Left kidney (tissue), 2 donors: Measurements from ENCODE around the gene SLC16A14. TPM values are rescaled to one million over a fixed set of nuclear protein-coding genes. Genes with fewer than 3 reads are reported as not detected.

Experiments used
- DNase-seq: peaks from one replicate; pipeline ENCODE4 v3.0.0-alpha.2; 2013
- polyA plus RNA-seq: library from polyadenylated mRNA; unstranded; fragments of 120-200 nt; gene quantifications from one replicate; pipeline ENCODE4 v1.2.1, GENCODE V29; 2013; ENCODE audit not compliant: insufficient read length

The SLC16A14 gene
- polyA plus RNA-seq, 1 donor: 7.9 TPM

DNA sequence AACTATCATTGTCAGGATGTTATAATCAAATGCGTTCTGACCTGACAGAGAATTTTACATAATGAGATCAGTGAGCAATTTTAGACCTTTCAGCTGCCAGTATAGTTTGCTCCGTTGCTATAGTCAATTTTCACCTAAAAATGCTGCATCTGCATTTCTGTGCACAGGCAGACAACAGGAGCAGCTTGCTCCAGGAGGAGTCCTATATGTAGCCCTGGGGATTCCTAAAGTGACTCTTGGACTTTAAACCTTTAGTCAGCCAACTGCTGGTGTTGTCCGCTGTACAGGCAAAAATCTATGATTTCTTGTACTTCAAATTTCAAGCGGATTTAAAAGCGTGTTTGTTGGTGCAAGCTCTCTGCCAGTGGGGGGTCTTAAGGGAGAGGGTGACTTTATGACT lies 25.7 kb downstream of the SLC16A14 start:
- DNase-seq: no peak

DNA sequence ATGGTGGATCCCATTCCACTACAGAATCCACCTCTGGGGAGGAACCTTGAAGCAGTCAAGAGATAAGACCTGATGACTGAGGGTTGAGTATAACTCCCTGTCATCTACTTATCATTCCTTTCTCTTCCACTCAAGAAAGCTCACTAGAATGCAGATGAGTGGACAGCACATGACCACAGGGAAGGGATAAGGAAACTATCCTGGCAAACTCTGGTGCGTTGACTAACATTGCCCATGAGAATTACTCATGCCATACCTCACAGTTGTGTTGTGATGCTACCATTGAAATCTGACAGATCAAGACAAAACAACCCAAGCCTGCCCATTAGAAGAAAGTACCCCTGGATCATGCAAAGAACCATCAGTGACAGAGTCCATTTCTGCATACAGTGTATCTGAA lies 26.5 kb downstream of the SLC16A14 start:
- no peak for DNase-seq

DNA sequence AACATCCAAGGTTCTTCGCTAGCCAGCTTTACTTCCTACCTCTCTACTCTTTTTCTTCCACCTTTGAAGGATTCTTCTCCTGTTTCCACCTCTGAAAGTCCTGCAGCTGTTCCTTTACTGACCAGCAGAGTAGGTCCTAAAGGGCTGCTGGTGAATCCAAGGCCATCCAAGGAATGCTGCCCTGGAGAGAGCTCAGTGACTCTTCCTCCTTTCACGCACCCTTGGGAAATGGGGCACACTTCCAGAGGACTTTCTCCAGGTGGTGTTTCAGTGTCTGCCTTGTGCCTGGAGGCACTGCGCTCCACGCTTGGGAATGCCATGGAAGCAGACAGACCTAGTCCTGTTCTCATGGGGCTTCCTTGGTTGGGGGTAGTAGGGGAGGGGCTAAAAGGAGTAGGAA lies 45.4 kb downstream of the SLC16A14 start:
- no peak for DNase-seq

DNA sequence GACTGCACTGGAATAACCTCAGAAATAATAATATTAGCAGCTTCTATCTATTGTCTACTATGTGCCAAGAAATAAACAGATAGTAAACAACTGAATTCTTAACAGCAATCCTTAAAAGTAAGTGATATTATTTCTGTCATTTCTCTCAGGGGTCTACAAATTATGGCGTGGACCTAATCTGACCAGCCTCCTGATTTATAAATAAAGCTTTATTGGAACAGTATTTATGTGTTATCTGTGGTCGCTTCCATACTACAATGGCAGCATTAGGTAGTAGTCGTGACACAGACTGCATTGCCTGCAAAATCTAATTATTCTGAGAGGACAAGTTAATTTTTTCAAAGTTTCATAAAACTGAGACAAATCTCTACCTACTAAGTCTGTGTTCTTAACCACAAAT lies 49.0 kb downstream of the SLC16A14 start:
- no peak for DNase-seq

DNA sequence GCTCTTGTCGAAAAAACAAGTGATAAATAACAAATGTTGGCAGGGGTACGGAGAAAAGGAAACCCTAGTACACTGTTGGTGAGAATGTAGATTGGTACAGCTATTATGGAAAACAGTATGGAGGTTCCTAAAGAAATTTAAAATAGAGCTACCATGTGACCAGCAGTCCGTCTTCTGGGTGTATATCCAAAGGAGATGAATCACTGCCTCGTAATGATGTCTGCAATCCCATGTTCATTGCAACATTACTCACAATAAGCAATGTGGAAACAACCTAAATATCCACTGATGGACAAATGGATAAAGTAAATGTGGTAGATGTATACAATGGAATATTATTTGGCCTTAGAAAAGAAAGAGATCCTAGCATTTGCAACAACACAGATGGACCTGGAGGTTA lies 50.6 kb downstream of the SLC16A14 start:
- DNase-seq: no peak

DNA sequence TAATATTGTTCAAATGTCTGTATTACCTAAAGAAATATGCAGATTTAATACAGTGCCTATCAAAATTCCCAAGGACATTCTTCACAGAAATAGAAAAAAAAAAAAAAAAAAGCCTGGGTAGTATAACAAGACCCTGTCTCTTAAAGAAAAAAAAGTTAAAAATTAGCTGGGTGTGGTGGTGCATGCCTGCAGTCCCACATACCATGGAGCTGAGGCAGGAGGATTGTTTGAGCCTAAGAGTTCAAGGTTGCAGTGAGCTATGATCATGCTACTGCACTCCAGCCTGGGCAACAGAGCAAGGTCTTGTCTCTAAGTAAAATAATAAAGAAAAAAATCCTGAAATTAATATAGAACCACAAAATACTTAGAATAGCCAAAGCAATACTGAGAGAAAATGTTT lies 51.9 kb downstream of the SLC16A14 start:
- no peak for DNase-seq

DNA sequence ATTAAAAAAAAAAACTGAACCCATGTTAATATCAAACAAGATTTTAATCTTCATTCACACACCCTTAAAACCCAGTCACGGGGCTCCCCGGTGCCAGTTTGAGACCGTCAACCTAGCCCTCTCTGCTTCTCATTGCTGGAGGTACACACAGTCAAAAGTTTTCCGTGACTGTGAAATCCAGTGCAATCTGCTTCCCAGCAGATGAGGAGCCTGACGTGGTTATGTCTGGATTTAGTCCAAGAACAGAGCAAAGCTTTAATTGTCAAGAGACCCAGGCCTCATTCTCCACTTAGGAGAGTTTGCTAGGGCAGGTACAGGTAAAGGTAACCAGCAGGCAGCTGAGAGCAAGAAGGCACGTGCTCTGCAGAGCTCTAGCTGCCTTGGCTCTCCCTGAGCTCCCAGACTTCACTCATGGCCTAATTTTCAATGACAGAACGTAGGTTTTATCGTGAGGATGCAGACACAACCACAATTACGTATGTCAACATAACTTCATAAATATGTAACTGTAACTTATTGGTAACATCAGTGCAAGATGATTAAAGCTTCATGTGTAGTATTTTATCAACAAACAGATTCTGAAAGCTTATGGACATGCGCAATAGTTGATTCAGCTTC lies 56.3 kb downstream of the SLC16A14 start:
- DNase-seq: no peak

DNA sequence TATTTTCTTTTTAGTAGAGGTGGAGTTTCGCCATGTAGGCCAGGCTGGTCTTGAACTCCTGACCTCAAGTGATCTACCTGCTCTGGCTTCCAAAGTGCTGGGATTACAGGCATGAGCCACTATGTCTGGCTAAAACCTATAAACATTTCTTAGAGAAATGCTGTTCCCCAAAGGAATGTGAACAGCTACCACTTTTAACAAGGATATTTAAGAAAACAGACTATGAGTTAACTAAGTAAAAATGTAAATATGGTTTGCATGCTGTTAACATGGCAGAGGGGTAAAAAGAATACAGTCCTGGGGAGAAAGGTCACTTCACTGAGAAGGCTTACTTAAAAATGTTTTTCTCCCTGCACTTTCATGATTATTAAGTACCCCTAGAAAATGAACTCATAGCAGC lies 57.1 kb downstream of the SLC16A14 start:
- no peak for DNase-seq

DNA sequence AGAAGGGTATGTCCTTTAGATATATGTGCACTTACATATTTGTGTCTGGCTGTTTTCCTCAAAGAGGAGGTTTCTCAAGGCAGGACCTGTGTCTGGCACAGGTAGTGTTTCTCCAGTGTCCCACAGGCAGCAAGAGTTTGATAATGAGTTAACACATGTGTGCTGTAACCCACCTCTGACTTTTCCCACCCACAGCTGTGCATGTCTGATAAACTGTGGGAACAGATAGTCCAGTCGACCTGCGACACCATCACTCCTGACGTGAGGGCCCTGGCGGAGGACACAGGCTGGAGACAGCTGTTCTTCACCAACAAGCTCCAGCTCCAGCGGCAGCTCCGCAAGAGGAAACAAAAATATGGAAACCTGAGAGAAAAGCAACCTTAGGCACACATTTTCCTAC lies 58.2 kb downstream of the SLC16A14 start:
- no peak for DNase-seq

DNA sequence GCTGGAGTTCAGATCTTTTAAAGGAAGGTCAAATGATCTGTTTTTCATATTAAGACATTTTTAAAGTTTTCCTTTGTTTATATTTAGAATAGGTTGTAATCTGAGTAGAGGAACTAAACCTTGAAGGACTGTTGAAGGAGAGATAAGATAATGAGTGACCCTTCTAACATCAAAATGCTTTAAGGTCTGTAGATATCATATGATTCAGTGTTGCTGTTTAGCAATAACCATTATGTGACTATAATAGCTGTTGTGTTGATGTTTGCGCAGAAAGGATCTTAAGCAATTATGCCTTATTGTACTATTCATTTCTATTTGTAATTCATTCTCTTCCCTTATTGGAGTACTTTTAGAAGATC lies 60.0 kb downstream of the SLC16A14 start:
- no peak for DNase-seq

DNA sequence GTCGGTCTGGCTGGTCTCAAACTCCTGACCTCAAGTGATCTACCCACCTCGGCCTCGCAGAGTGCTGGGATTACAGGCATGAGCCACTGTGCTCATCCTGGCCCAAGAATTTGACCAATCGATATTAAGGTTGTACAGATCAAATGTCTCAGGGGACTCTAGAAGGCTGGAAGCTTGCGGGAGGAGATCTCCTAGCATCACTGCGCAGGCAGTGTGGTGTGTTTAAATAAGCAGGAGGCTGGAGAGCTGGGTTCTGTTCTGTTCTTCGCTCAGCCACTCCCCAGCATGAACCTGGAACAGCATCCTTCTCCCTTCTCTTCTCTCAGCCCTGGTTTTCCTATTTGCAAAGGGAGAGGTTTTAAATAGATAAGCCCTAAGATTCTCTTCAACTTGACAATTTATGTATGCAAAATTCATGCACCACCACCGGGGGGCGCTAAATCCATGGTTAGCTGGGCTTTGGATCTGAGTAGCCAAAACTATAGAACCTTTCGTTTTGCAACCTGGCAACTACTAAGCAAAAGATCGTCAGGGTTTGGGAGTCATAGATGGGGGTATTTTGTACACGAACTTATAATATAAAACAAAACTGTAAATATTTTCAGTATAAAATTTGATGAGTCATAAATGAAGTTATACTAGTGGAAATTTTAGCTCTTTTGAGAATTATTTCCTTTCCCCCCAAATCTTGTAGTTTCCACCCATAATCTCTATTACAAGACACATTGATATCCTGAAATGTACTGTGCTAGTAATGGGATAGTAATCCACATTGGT lies 60.6 kb downstream of the SLC16A14 start:
- DNase-seq: peak; percentile 26

DNA sequence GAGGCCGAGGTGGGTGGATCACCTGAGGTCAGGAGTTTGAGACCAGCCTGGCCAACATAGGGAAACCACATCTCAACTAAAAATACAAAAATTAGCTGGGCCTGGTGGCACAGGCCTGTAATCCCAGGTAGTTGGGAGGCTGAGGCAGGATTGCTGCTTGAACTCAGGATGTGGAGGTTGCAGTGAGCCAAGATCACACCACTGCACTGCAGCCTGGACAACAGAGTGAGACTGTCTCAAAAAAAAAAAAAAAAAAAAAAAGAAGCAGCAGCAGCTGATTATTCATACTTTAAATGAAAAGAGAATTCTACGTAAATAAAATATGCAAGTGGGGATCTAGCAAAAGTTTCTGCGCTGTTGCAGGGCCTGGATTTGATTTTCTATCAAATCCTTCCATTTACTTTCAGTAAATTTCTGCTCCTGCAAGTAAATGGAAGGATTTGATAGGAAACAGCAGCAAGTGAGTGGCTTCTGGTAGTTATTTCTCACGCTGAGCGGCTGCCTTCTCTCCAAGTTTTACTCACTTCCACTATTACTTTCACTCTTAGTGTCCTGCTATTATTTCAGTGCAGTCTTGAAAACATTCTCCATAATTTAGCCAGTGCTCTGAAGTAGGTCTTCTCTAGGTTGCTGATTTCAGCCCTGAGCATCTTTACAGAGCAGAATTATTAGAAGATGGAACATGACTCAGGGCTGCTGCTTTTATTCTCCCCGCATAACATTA lies 68.4 kb downstream of the SLC16A14 start:
- DNase-seq: no peak

DNA sequence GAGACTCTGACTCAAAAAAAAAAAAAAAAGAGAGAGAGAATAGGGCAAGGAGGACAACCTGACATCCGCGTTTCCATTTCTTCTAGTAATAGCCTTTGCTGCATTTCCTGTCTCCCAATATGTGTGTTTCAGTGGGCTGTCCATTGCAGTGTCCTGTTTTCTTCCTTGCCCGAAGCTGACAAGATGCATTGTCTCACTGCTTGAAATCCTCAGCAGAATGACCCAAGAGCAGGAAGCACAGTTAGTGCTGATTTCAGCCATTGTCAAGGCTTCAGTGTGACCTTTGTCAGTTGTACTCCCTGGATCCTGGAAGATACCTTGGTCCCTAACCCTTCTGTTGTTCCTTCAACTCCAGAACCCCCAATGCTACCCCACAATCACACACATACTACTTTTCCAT lies 71.2 kb downstream of the SLC16A14 start:
- no peak for DNase-seq

DNA sequence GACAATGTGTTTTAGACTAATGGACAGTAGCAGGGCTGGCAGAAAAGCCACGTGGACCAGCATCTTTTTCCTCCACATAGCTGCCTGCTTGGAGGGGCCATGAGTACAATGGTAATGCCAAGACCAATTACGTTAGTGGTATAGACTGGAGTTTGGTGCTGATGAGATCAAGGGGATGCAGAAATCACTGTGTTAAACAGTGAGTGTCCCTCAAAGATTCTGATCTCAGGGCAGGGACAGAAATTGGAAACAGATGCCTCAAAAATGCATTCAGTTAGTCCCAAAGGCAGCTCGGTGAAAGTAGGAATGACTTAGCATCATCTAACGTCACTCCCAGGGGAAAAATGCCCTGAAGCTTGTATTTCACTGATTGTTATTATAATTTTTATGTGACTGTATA lies 72.4 kb downstream of the SLC16A14 start:
- DNase-seq: no peak

DNA sequence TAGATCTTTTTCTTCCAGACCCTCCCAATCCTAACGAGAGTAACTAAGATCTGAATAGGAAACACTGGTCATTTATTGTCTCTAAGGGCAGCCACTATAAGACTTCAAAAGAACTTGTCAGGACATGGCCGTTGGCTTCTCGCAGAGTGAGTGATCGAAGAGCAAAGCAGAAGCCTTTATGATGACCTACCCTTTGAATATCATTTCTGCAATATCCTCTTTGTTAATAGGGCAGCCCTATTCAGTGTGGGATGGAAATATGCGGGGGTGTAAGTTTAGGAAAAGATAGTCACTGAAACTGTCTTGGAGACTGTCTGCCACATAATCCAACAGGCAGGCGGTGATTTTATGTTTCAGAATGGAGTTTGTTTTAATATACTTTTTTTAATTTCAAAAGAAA lies 75.5 kb downstream of the SLC16A14 start:
- no peak for DNase-seq

Other genes starting within 250 kb of the SLC16A14 start
- gene TRIP12, start 146.9 kb downstream of the SLC16A14 start, polyA plus RNA-seq: 220 TPM
- 7.6 TPM for gene FBXO36, start 146.4 kb downstream of the SLC16A14 start, polyA plus RNA-seq
- gene SP110, start 151.1 kb upstream of the SLC16A14 start, polyA plus RNA-seq: 24.4 TPM
- 1.3 TPM for gene SP140, start 156.8 kb upstream of the SLC16A14 start, polyA plus RNA-seq